GM21526 (cell line): ENCODE results near the gene DCUN1D4.
A peak's percentile ranks its signal among the peaks of the same experiment; 100 is the strongest.
"Not testable (repeated sequence)": the region's sequence is repeated elsewhere in the genome, so short reads cannot be mapped to it uniquely, and the experiment has no call there.

Experiments
- ATAC-seq: cut with Tn5 transposase; IDR thresholded peaks from one replicate; pipeline ENCODE4 v1.9.1; 2021; ENCODE audit warnings: moderate library complexity; ENCODE audit not compliant: unreplicated experiment, low FRiP score

The DCUN1D4 gene

DNA sequence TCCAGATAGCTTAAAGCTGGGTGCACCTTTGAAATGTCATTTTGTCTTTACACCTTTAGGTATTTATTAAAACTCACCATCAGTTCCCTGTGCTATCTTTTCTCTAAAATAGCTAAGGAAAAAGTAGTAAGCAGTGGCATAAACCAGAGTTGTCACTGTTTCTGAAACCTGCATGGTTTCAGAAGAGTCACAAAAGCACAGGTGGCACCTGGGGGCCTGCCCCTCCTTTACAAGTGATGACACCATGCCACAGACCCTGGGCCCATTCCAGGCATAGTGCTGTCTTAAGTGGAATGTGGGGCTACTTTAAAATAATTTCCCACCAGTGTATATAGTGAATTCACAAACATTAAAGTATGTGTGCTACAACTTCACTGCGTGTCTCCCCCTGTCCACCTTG, 47.8 kb downstream of the DCUN1D4 start:
- ATAC-seq = no peak

- ATAC-seq = not testable (repeated sequence)
Measured at GRCh38 chr4:51893402-51893801, 50.4 kb downstream of the DCUN1D4 start.

- ATAC-seq = no peak
Measured at GRCh38 chr4:51894059-51894645, 51.2 kb downstream of the DCUN1D4 start.

DNA sequence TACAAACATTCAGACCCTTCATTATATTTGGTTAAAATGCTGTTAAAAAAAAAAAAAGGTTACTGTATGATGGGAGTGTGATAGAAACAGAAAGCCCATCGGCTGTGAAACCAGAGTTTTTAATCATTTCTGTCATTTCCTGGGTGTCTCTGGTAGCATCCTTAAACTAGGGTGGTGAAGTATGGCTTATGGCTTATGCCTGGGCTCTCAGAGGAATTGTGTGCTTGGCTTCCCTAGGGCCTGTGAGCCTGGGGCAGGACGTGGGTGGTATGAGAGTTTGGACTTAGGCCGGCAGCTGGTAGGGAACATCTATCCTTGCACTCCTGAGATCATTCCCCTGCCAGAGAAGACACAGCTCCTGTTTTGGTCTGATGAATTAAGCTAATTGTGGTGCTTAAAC, 52.2 kb downstream of the DCUN1D4 start:
- ATAC-seq = no peak

DNA sequence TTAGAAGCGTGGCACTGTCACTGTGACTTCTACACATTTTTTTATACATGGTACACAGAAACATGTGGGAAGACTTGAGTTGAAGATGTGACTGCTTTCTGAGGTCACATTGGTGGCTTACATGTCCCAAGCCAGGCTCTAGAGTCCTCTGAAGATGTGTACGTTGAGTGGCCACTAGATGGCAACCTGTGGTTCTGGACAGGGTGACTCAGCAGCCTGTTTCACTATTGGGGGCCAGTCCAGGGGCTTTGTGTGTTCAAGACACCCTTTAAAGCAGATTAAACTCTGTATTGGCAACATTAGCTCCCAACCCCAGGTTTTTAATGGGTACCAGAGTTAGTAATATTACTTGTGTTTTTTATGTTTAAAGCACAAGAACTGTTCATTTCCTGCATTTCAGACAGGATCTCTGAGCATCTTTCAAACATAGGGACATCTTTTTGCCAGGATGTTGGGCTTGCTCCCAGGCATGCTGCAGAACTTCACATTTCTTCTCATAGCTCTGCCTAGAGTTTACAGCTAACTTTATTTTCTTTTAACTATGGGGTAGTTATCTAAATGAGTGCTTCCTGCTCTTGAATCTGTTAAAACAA, 53.0 kb downstream of the DCUN1D4 start:
- peak; percentile 99 for ATAC-seq

- no peak for ATAC-seq
Measured at GRCh38 chr4:51901363-51901762, 58.4 kb downstream of the DCUN1D4 start.

GRCh38 chr4:51906167-51906958, 63.4 kb downstream of the DCUN1D4 start:
- ATAC-seq = peak; percentile 97

- no peak for ATAC-seq
Measured at GRCh38 chr4:51907006-51907669, 64.2 kb downstream of the DCUN1D4 start.

DNA sequence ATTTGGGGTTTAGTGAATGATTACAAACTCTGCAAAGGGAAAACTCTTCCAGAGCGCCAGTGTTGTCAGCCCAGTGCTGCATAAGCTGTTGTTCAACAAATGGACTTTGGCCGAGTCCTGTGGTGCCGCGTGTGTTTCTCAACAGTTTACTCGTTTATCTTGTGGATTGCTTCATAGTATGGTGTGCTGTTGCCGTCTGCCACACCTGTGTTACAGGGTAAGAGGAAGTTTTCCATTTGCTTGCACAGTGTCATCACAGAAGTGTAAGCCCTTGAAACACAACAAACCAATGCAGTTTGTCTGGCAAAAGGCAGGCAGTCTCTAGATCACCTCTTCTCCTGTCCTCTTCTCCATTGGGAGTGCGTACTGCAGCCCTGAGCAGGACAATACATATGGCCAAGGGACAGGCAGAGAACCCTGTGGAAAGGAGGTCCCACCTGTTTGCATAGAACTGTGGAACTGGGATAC, 66.3 kb downstream of the DCUN1D4 start:
- no peak for ATAC-seq

GRCh38 chr4:51918251-51918650, 75.3 kb downstream of the DCUN1D4 start:
- ATAC-seq = no peak

- no peak for ATAC-seq
Measured at GRCh38 chr4:51923343-51923742, 80.4 kb downstream of the DCUN1D4 start.

GRCh38 chr4:51925307-51925706, 82.4 kb downstream of the DCUN1D4 start:
- no peak for ATAC-seq

DNA sequence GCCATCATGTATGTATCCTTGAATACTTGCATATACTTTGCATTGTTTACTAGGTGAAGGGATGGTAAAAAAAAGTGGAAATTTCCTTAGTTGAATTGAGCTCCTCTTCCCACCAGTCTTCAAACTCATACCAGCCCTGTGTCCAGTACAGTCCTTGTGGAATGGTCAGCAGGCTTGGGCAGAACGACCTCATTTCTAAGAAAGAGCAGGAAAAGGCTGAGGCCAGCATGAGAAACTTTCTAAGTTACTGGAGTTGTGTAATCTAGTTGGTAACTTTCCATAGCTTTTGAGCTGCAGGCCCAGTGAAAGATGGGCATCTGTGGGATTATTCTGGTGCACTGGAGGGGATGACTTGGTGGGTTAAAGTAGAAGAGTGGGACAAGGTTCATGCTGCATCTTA, 87.6 kb downstream of the DCUN1D4 start:
- ATAC-seq = no peak

- no peak for ATAC-seq
Measured at GRCh38 chr4:51931461-51931860, 88.5 kb downstream of the DCUN1D4 start.

DNA sequence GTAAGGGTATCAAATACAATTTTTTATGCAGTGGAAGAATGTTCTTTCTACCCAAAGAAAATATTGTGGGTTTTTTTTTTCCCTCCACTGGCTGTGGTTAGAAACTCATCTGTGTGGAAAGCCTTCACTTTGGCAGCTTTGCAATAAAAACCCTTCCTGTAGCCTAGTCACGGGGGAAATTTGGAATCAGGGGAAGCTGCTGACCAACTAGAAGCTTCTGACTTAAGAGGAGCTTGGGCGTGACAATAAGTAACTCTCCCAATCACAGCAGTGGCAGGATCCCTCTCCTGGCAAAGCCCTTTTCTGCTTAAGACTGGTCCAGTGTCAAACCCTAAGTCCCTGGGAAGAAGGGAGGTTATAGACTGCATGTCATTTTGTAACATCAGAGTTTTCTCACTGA, 89.3 kb downstream of the DCUN1D4 start:
- ATAC-seq = no peak

- no peak for ATAC-seq
Measured at GRCh38 chr4:51932684-51933083, 89.7 kb downstream of the DCUN1D4 start.

GRCh38 chr4:51940460-51940859, 97.5 kb downstream of the DCUN1D4 start:
- not testable (repeated sequence) for ATAC-seq

GRCh38 chr4:51942108-51942832, 99.3 kb downstream of the DCUN1D4 start:
- no peak for ATAC-seq

GRCh38 chr4:51942833-51943215, 99.9 kb downstream of the DCUN1D4 start:
- no peak for ATAC-seq

DNA sequence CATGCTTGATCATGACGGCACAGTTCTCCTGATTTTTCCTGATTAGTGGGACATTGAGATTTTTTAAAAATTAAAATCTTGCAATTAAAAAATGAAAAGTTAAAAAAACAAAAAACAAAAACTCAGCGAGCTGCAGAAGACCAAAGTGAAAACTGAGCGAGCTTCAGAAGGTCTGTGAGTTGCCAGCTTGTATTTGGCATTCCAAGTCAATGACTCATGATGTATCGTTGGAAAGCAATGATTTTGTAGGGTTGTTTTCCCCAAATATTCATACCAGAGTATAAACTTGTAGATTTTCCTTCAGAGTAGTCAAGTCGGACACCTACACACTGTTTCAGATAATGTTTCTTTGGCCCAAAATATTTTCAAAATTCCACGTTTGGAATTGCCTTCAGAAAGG, 100.3 kb downstream of the DCUN1D4 start:
- ATAC-seq = no peak
